SK-N-SH (cell line): ENCODE measurements around the gene MOK. TPM values are rescaled to one million over a fixed set of nuclear protein-coding genes. Genes with fewer than 3 reads are reported as not detected.

ENCODE experiments used
- CTCF ChIA-PET: fragments of 300-600, 350-600 bp; formaldehyde crosslinking; extraction: SDS; loops from one replicate; lab custom pipeline; 2021; lab: Yijun Ruan, JAX
- POLR2A ChIA-PET: fragments of 350-600 bp; sonication (Branson Sonifier 250); formaldehyde crosslinking; extraction: SDS; loops from one replicate; lab custom pipeline; 2020; ENCODE audit warnings: antibody characterized with exemption, inconsistent platforms; lab: Yijun Ruan, JAX
- DNase-seq: peaks from one replicate; pipeline ENCODE4 v3.0.0; 2012
- H2AFZ ChIP-seq: fragments of 200-600 bp; sonication (generic); 2 replicates; pipeline ENCODE4 v1.8.1; 2016; ENCODE audit warnings: antibody characterized with exemption, mild to moderate bottlenecking, low read depth
- H3F3A ChIP-seq: fragments of 200-600 bp; sonication (generic); replicated peaks from 2 replicates; pipeline ENCODE3; 2016; ENCODE audit warnings: antibody characterized with exemption, mild to moderate bottlenecking; ENCODE audit not compliant: insufficient read depth
- H3K27ac ChIP-seq, 2 experiments: fragments of 200-500 bp in 1 of 2; fragments of 200-600 bp in 1 of 2; sonication (Bioruptor generic) in 1 of 2; sonication (generic), shearing (Covaris generic) in 1 of 2; 2 replicates each; pipeline versions ENCODE4 v1.5.1 to v1.6.1; 2014 to 2016; ENCODE audit warnings: low read depth in 2 of 2, inconsistent platforms in 1 of 2, low read length in 1 of 2, mild to moderate bottlenecking in 1 of 2, mixed read lengths in 1 of 2
- H3K27me3 ChIP-seq: fragments of 200-600 bp; sonication (generic), shearing (Covaris generic); 2 replicates; pipeline ENCODE4 v1.6.1; 2016; ENCODE audit warnings: mixed run types; ENCODE audit not compliant: insufficient read depth
- H3K36me3 ChIP-seq, 2 experiments: fragments of 200-500 bp in 1 of 2; fragments of 200-600 bp in 1 of 2; sonication (Bioruptor generic) in 1 of 2; sonication (generic) in 1 of 2; replicated peaks in 1 of 2; 2 replicates each; pipeline versions ENCODE3 to v1.5.1; 2014 to 2016; ENCODE audit warnings: low read length in 1 of 2, mild to moderate bottlenecking in 1 of 2; ENCODE audit not compliant: insufficient read depth in 2 of 2, control insufficient read depth in 1 of 2
- H3K4me1 ChIP-seq, 2 experiments: fragments of 200-500 bp in 1 of 2; fragments of 200-600 bp in 1 of 2; sonication (Bioruptor generic) in 1 of 2; sonication (generic), shearing (Covaris generic) in 1 of 2; 2 replicates each; pipeline versions ENCODE4 v1.5.1 to v1.6.1; 2014 to 2016; ENCODE audit warnings: low read depth in 1 of 2, low read length in 1 of 2, mixed run types in 1 of 2; ENCODE audit not compliant: insufficient read depth in 2 of 2, control insufficient read depth in 1 of 2
- H3K4me2 ChIP-seq: fragments of 200-600 bp; sonication (generic), shearing (Covaris generic); 2 replicates; pipeline ENCODE4 v1.6.1; 2017; ENCODE audit warnings: mixed run types
- H3K4me3 ChIP-seq, 2 experiments: fragments of 200-500 bp in 1 of 2; fragments of 200-600 bp in 1 of 2; sonication (Bioruptor generic) in 1 of 2; sonication (generic), shearing (Covaris generic) in 1 of 2; 2 replicates each; pipeline versions ENCODE4 v1.5.1 to v1.8.1; 2014 to 2016; ENCODE audit warnings: low read depth in 2 of 2, inconsistent platforms in 1 of 2, low read length in 1 of 2, mild to moderate bottlenecking in 1 of 2, mixed read lengths in 1 of 2, moderate library complexity in 1 of 2
- H3K79me2 ChIP-seq: fragments of 200-600 bp; sonication (generic); 2 replicates; pipeline ENCODE4 v1.8.1; 2017; ENCODE audit warnings: mild to moderate bottlenecking; ENCODE audit not compliant: insufficient read depth
- H3K9ac ChIP-seq: fragments of 200-600 bp; sonication (generic); 2 replicates; pipeline ENCODE4 v1.6.1; 2017; ENCODE audit warnings: mixed run types
- H3K9me2 ChIP-seq: fragments of 200-600 bp; sonication (generic); 2 replicates; pipeline ENCODE4 v1.6.1; 2017; ENCODE audit warnings: mixed run types
- H3K9me3 ChIP-seq: fragments of 200-600 bp; sonication (generic); 2 replicates; pipeline ENCODE4 v1.6.1; 2017; ENCODE audit warnings: mixed run types, mild to moderate bottlenecking, moderate library complexity
- H4K20me1 ChIP-seq: fragments of 200-600 bp; sonication (generic); 2 replicates; pipeline ENCODE4 v1.6.1; 2017; ENCODE audit warnings: mild to moderate bottlenecking, mixed run types; ENCODE audit not compliant: insufficient read depth
- CTCF ChIP-seq: fragments of 200-600 bp; sonication (generic); IDR thresholded peaks from 2 replicates; pipeline ENCODE4 v1.6.1; 2017; ENCODE audit warnings: antibody characterized with exemption, mild to moderate bottlenecking, moderate library complexity
- ELF1 ChIP-seq: IDR thresholded peaks from 2 replicates; pipeline ENCODE4 v1.4.0; 2012
- EP300 ChIP-seq, 2 experiments: IDR thresholded peaks; 2 replicates each; pipeline versions ENCODE4 v1.4.0 to v1.6.1; 2012; ENCODE audit warnings: borderline replicate concordance in 1 of 2, low read depth in 1 of 2, low read length in 1 of 2
- FOXJ3 ChIP-seq: sonication (generic); formaldehyde crosslinking; IDR thresholded peaks from 2 replicates; pipeline ENCODE4 v1.5.1; 2020; ENCODE audit warnings: mild to moderate bottlenecking, missing genetic modification reagents
- FOXM1 ChIP-seq: IDR thresholded peaks from 2 replicates; pipeline ENCODE4 v1.4.0; 2012; ENCODE audit warnings: low read depth, mild to moderate bottlenecking
- GATA2 ChIP-seq: sonication (generic); formaldehyde crosslinking; IDR thresholded peaks from 2 replicates; pipeline ENCODE4 v1.5.0; 2020; ENCODE audit warnings: mild to moderate bottlenecking, missing genetic modification reagents
- IRF3 ChIP-seq: fragments of 150-350 bp; IDR thresholded peaks from 2 replicates; pipeline ENCODE4 v1.6.1; 2016; ENCODE audit warnings: mild to moderate bottlenecking, low read depth, low read length
- MEF2A ChIP-seq: IDR thresholded peaks from 2 replicates; pipeline ENCODE4 v1.4.0; 2012; ENCODE audit warnings: low read depth, borderline replicate concordance
- NFIC ChIP-seq: IDR thresholded peaks from 2 replicates; pipeline ENCODE4 v1.4.0; 2012; ENCODE audit warnings: borderline replicate concordance
- NRF1 ChIP-seq: IDR thresholded peaks from 2 replicates; pipeline ENCODE4 v1.6.1; 2012; ENCODE audit warnings: low read depth, mild to moderate bottlenecking, low read length
- POLR2AphosphoS5 ChIP-seq: IDR thresholded peaks from 2 replicates; pipeline ENCODE4 v1.6.1; 2012; ENCODE audit warnings: low read depth, low read length
- RAD21 ChIP-seq: IDR thresholded peaks from 2 replicates; pipeline ENCODE4 v1.6.1; 2012; ENCODE audit warnings: mild to moderate bottlenecking, low read length
- RCOR1 ChIP-seq: fragments of 150-350 bp; IDR thresholded peaks from 2 replicates; pipeline ENCODE4 v1.6.1; 2017; ENCODE audit warnings: antibody characterized with exemption, low read length
- REST ChIP-seq: IDR thresholded peaks from 2 replicates; pipeline ENCODE4 v1.6.1; 2012; ENCODE audit warnings: mild to moderate bottlenecking, low read depth, low read length, moderate library complexity
- RXRA ChIP-seq: IDR thresholded peaks from 2 replicates; pipeline ENCODE4 v1.4.0; 2012; ENCODE audit warnings: low read depth, mild to moderate bottlenecking, borderline replicate concordance
- SMC3 ChIP-seq: IDR thresholded peaks from 2 replicates; pipeline ENCODE4 v1.6.1; 2012; ENCODE audit warnings: low read depth, low read length, improper control_type of control experiment
- TAF1 ChIP-seq: IDR thresholded peaks from 2 replicates; pipeline ENCODE4 v1.6.1; 2012; ENCODE audit warnings: low read depth, mild to moderate bottlenecking, low read length, moderate library complexity, borderline replicate concordance
- USF1 ChIP-seq: IDR thresholded peaks from 2 replicates; pipeline ENCODE4 v1.4.0; 2012; ENCODE audit warnings: low read depth, borderline replicate concordance
- USF2 ChIP-seq: fragments of 150-350 bp; IDR thresholded peaks from 2 replicates; pipeline ENCODE4 v1.6.1; 2017; ENCODE audit warnings: antibody characterized with exemption, low read length, low read depth, borderline replicate concordance
- ZBTB33 ChIP-seq: IDR thresholded peaks from 2 replicates; pipeline ENCODE4 v1.4.0; 2012; ENCODE audit warnings: low read depth, borderline replicate concordance
- WGBS: methylation state at CpG from one replicate; pipeline ENCODE4 v1.1.6; 2017; ENCODE audit warnings: low lambda C conversion rate; 5-methylcytosine and 5-hydroxymethylcytosine counted together
- polyA plus RNA-seq, 3 experiments: library from polyadenylated mRNA; depleted of rRNA; stranded (reverse); fragments of >200 nt; gene quantifications; 2 replicates each; pipeline ENCODE4 v1.2.3, GENCODE V29; 2012

MOK gene
- polyA plus RNA-seq, 1 of the 3 experiments (the other 2 are of a cell fraction): 13.3 TPM

GRCh38 chr14:102215071-102215470, 89.9 kb downstream of the MOK start:
- Histone ChIP-seq H3K4me2 (no peak overlapping the region), H3K79me2 (peaks cover 7% of the 10 kb centered on the region; the same call in 1 of the 2 replicates), H2AFZ (no peak overlapping the region), H3K27ac (peak overlapping the region in 1 of 2 experiments; percentile 16; a peak in 1 of 4 replicates), H3K9me3 (no peaks in the 10 kb centered on the region), H3F3A (no peaks in the 10 kb centered on the region), H3K9me2 (no peaks in the 10 kb centered on the region), H4K20me1 (no peaks in the 10 kb centered on the region), H3K9ac (no peak overlapping the region), H3K36me3 (peaks cover 0 to 18% of the 10 kb centered on the region in 2 experiments), H3K4me1 (peaks cover 0 to 26% of the 10 kb centered on the region in 2 experiments; a peak in 1 of 4 replicates), H3K27me3 (no peaks in the 10 kb centered on the region), H3K4me3 (no peak overlapping the region)
- 94% methylated on average over 12 of the region's 12 CpGs for WGBS
- TF ChIP-seq RAD21: no peak
- no peak for TF ChIP-seq ELF1
- TF ChIP-seq CTCF: no peak
- no peak for TF ChIP-seq FOXM1
- no peak for TF ChIP-seq MEF2A
- no peak for TF ChIP-seq USF2
- no peak for TF ChIP-seq FOXJ3 (CRISPR knock-in tag)
- TF ChIP-seq IRF3: no peak
- TF ChIP-seq USF1: no peak
- TF ChIP-seq ZBTB33: no peak
- no peak for TF ChIP-seq RCOR1
- TF ChIP-seq SMC3: no peak
- no peak for TF ChIP-seq REST
- no peak for TF ChIP-seq EP300 (IDR thresholded peaks at IDR 0.05; ENCODE audit: borderline replicate concordance in 1 of 2, low read depth in 1 of 2, low read length in 1 of 2)
- no peak for TF ChIP-seq POLR2AphosphoS5
- no peak for TF ChIP-seq NFIC
- no peak for TF ChIP-seq RXRA
- no peak for TF ChIP-seq TAF1
- TF ChIP-seq NRF1: no peak
- no peak for TF ChIP-seq GATA2
- no peak for DNase-seq
- ChIA-PET POLR2A (interaction anchor here (0.7 kb wide), 1 partner anchor 12 kb away, joined by 3 read pairs; no protein-coding TSS in a partner anchor), CTCF (interaction anchor here (0.8 to 1.2 kb wide), 4 partner anchors 9 to 310 kb away, joined by 3 read pairs; no protein-coding TSS in a partner anchor)
